ENCODE data around the gene C5.

DNA sequence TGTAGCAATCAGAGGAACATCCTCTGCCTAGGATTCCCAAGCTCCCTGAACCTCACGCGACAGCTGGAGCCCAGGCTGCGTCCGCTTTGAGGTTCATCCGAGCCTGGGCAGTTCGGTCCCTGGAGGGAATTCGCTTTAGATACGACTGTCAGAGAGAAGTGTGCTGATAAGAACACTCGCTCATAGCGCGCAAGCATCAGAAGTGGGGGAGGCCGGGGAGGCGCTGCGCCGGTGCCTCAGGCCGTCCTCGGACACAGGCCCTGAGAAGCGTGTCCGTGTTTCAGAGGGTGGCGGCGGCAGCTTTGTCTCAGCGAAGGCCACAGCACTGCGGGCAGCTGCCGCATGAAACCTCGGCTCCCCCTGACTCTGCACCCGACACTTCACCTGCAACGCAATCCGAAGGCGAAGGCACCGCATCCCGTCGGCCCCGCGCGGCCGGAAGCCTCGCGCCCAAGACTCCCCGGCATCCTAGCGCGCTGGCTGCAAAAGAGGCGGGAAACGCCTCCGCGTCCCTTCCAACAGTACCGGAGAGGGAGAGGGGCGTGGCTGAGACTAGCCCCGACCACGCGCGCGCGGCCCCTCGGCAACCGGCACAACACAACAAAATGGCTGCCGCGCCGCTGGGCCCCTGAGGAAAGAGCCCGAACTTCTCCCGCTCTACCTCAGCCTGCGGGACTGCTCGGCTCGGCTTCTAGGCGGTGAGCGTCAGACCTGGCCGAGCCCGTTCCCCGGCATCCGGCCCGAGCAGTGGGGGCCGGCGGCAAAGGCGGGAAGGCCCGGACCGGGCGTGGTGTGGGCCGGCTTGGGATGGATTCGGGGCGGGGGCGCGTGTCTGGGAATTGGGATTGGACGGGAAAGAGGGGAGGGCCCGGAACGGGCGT lies 24.5 kb upstream of the C5 start, which contains the start of gene CNTRL:
- TF ChIP-seq CTCF (IDR thresholded peaks at IDR 0.05) (peak in 1 of 6 experiments; percentile 9), POLR2A (IDR thresholded peaks at IDR 0.05) (peak; percentile 51 to 53)

All from adrenal gland (tissue), 5 donors.